Right hindlimb (tissue), 1 donor: Measurements from ENCODE around the gene SALL3.

Source experiments
- DNase-seq: peaks from one replicate; pipeline ENCODE4 v3.0.0-alpha.2; 2018

Gene SALL3

GRCh38 chr18:78965917-78966792 is 13.5 kb upstream of the SALL3 start:
- no peak for DNase-seq

GRCh38 chr18:78966793-78967106 is 12.9 kb upstream of the SALL3 start:
- no peak for DNase-seq

GRCh38 chr18:78967692-78968091 is 11.9 kb upstream of the SALL3 start:
- no peak for DNase-seq

GRCh38 chr18:78969574-78970315 is 9.9 kb upstream of the SALL3 start:
- DNase-seq = no peak

- DNase-seq = no peak
These were observed 8.8 kb upstream of the SALL3 start for GRCh38 chr18:78970774-78971333.

GRCh38 chr18:78971511-78972245 is 7.9 kb upstream of the SALL3 start:
- no peak for DNase-seq

GRCh38 chr18:78972385-78972918 is 7.2 kb upstream of the SALL3 start:
- DNase-seq = no peak

GRCh38 chr18:78972930-78973331 is 6.7 kb upstream of the SALL3 start:
- DNase-seq = no peak

- DNase-seq = no peak
These were observed 6.1 kb upstream of the SALL3 start for GRCh38 chr18:78973357-78974083.

- no peak for DNase-seq
These were observed 5.4 kb upstream of the SALL3 start for GRCh38 chr18:78974115-78974761.

GRCh38 chr18:78975292-78975691 is 4.3 kb upstream of the SALL3 start:
- no peak for DNase-seq

GRCh38 chr18:78975699-78976335 is 3.8 kb upstream of the SALL3 start:
- DNase-seq = no peak

- no peak for DNase-seq
These were observed 2.6 kb upstream of the SALL3 start for GRCh38 chr18:78976765-78977636.

- no peak for DNase-seq
These were observed 1.8 kb upstream of the SALL3 start for GRCh38 chr18:78977637-78978348.

- no peak for DNase-seq
These were observed 1.1 kb upstream of the SALL3 start for GRCh38 chr18:78978349-78979055.

- DNase-seq = no peak
These were observed 425 bp upstream of the SALL3 start for GRCh38 chr18:78979056-78979729.

GRCh38 chr18:78980279-78980771 is 707 bp downstream of the SALL3 start:
- DNase-seq = no peak

- DNase-seq = no peak
These were observed 1.3 kb downstream of the SALL3 start for GRCh38 chr18:78980777-78981380.
